OCI-LY3 (cell line): ENCODE results near the gene SPINT2.

ENCODE experiments used
- H2AFZ ChIP-seq: fragments of 200-600, 300-600 bp; shearing (Covaris generic); 2 replicates; pipeline ENCODE4 v1.6.0; 2014; ENCODE audit warnings: antibody characterized with exemption, low read depth, low read length
- H3K27ac ChIP-seq: fragments of 200-600, 300-600 bp; sonication (generic); 2 replicates; pipeline ENCODE4 v1.5.1; 2014; ENCODE audit warnings: mild to moderate bottlenecking, low read length, moderate library complexity, mixed read lengths
- H3K27me3 ChIP-seq: fragments of 200-600, 300-600 bp; sonication (generic); 2 replicates; pipeline ENCODE4 v1.6.1; 2014; ENCODE audit warnings: low read depth, low read length, mixed read lengths
- H3K36me3 ChIP-seq: fragments of 200-600, 300-600 bp; sonication (generic); replicated peaks from 2 replicates; pipeline ENCODE3; 2014; ENCODE audit warnings: low read depth, low read length, mixed read lengths
- H3K4me1 ChIP-seq: fragments of 300-600, 200-600 bp; sonication (generic); 2 replicates; pipeline ENCODE4 v1.6.1; 2014; ENCODE audit warnings: low read length, mixed read lengths
- H3K4me2 ChIP-seq: fragments of 200-600, 300-600 bp; sonication (generic); 2 replicates; pipeline ENCODE4 v1.6.1; 2014; ENCODE audit warnings: low read length, mixed read lengths
- H3K4me3 ChIP-seq: fragments of 300-600, 200-600 bp; sonication (generic); 2 replicates; pipeline ENCODE4 v1.5.1; 2014; ENCODE audit warnings: antibody characterized with exemption, mild to moderate bottlenecking, low read length, moderate library complexity
- H3K79me2 ChIP-seq: fragments of 300-600, 200-600 bp; shearing (Covaris generic); 2 replicates; pipeline ENCODE4 v1.6.1; 2014; ENCODE audit warnings: mild to moderate bottlenecking, low read length, mixed read lengths
- H3K9ac ChIP-seq: fragments of 300-600, 200-600 bp; shearing (Covaris generic); 2 replicates; pipeline ENCODE4 v1.6.0; 2014; ENCODE audit warnings: mild to moderate bottlenecking, low read length, moderate library complexity
- H3K9me3 ChIP-seq: fragments of 200-600, 300-600 bp; shearing (Covaris generic); 2 replicates; pipeline ENCODE4 v1.6.1; 2014; ENCODE audit warnings: low read length, mixed read lengths; ENCODE audit not compliant: insufficient read depth
- H4K20me1 ChIP-seq: fragments of 200-600, 300-600 bp; sonication (generic); 2 replicates; pipeline ENCODE4 v1.6.1; 2016; ENCODE audit warnings: low read length, mixed read lengths; ENCODE audit not compliant: insufficient read depth
- CTCF ChIP-seq: fragments of 200-600, 300-600 bp; sonication (generic); IDR thresholded peaks from 2 replicates; pipeline ENCODE4 v1.5.1; 2014; ENCODE audit warnings: antibody characterized with exemption, low read length, low read depth
- EZH2phosphoT487 ChIP-seq: fragments of 200-600 bp; shearing (Covaris generic); IDR thresholded peaks from 2 replicates; pipeline ENCODE4 v1.6.1; 2018; ENCODE audit warnings: antibody characterized with exemption, mixed run types, low read depth

Gene SPINT2

GRCh38 chr19:38283271-38283670 is 18.9 kb downstream of the SPINT2 start:
- Histone ChIP-seq H4K20me1 (0 out of 2 replicates have a peak, but pooled peaks cover 6% of the 10 kb centered on the region), H3K27me3 (no peaks in the 10 kb centered on the region), H3K9me3 (no peaks in the 10 kb centered on the region), H3K79me2 (no peaks in the 10 kb centered on the region), H3K4me3 (no peak overlapping the region), H3K4me1 (peaks cover 11% of the 10 kb centered on the region), H3K27ac (no peak overlapping the region), H3K9ac (no peak overlapping the region), H3K36me3 (no peaks in the 10 kb centered on the region), H2AFZ (no peak overlapping the region), H3K4me2 (no peak overlapping the region)
- no peak for TF ChIP-seq EZH2phosphoT487
- no peak for TF ChIP-seq CTCF

GRCh38 chr19:38284422-38284821 is 20.0 kb downstream of the SPINT2 start:
- H3K9ac ChIP-seq: peak overlapping the region; percentile 17; the same call in 1 of the 2 replicates
- no peak overlapping the region for H3K4me3 ChIP-seq
- H3K27ac ChIP-seq: no peak overlapping the region
- TF ChIP-seq CTCF (no peak), EZH2phosphoT487 (no peak)
- no peak overlapping the region for H2AFZ ChIP-seq
- no peaks in the 10 kb centered on the region for H3K79me2 ChIP-seq
- H3K4me2 ChIP-seq: peak overlapping the region; percentile 8
- peaks cover 11% of the 10 kb centered on the region for H3K4me1 ChIP-seq
- no peaks in the 10 kb centered on the region for H3K36me3 ChIP-seq
- H3K27me3 ChIP-seq: no peaks in the 10 kb centered on the region
- no peaks in the 10 kb centered on the region for H3K9me3 ChIP-seq
- H4K20me1 ChIP-seq: no peaks in the 10 kb centered on the region

- Histone ChIP-seq H3K79me2 (no peaks in the 10 kb centered on the region), H3K36me3 (no peaks in the 10 kb centered on the region), H3K9ac (no peak overlapping the region), H4K20me1 (no peaks in the 10 kb centered on the region), H3K9me3 (no peaks in the 10 kb centered on the region), H2AFZ (no peak overlapping the region), H3K4me3 (no peak overlapping the region), H3K27me3 (no peaks in the 10 kb centered on the region), H3K4me1 (peaks cover 11% of the 10 kb centered on the region), H3K27ac (no peak overlapping the region), H3K4me2 (no peak overlapping the region)
- no peak for TF ChIP-seq CTCF
- TF ChIP-seq EZH2phosphoT487: no peak
Observed at GRCh38 chr19:38285567-38285966, 21.2 kb downstream of the SPINT2 start.

- Histone ChIP-seq H2AFZ (no peak overlapping the region), H3K4me2 (no peak overlapping the region), H3K27ac (no peak overlapping the region), H3K9ac (no peak overlapping the region), H3K36me3 (no peaks in the 10 kb centered on the region), H3K27me3 (no peaks in the 10 kb centered on the region), H3K9me3 (no peaks in the 10 kb centered on the region), H3K4me3 (no peak overlapping the region), H3K79me2 (no peaks in the 10 kb centered on the region), H3K4me1 (peaks cover 11% of the 10 kb centered on the region), H4K20me1 (no peaks in the 10 kb centered on the region; the same call in 1 of the 2 replicates)
- no peak for TF ChIP-seq CTCF
- no peak for TF ChIP-seq EZH2phosphoT487
Observed at GRCh38 chr19:38287604-38288003, 23.2 kb downstream of the SPINT2 start.
